GM12875 (cell line): Measurements from ENCODE around the gene AMOTL1.

Experiments
- H3K4me3 ChIP-seq: one replicate; pipeline ENCODE4 v1.5.1; 2011; ENCODE audit warnings: low read depth, low read length, control low read depth
- TF ChIP-seq, protein P1 (sequence below): IDR thresholded peaks from 2 replicates; pipeline ENCODE4 v1.5.1; 2011; ENCODE audit warnings: low read depth, mild to moderate bottlenecking, control low read depth, inconsistent platforms, low read length, moderate library complexity, borderline replicate concordance; ENCODE audit not compliant: insufficient read depth

Gene AMOTL1

DNA sequence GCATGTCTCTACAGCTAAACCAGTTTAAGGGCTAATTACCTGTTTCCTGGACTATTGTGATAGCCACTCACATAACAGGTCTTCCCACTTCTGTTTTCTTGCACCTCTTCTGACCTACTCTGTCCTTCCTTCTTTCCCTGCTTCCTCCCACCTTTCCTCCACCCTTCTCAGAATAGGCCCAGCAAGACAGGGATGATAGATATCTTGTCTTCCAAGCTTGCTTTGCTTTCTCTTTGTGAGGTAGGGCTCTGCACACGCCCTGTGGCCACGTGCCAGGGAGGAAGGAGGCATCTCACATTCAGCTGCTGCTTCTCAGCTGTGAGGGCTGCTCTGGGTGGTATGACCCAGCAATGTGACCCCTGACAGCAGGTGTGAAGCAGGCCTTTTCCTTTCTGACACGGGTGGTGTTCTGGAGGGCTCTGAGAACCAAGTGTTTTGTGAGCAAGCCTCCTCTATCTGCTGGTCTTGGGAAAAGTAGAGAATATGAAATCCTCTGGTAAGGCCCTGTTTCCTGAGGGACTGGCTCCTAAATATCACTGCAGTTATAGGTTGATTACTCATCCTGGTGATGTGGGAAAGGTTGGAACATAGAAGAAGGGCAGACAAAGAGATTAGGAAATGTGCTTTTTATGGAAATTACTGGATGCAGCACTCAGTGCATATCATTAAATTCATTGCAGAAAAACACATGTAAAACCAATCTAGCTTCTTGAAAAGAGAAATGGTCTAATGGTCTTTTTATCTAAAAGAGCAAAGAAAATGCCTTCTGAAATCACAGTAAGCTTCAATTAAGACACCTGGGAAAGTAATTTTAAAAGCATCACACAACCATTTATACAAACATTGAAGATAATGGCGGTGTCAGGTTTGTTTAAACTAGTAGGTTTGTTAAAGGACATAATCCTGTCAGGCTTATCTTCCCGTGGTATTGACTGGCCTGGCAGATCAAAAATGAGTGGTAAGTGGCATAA lies 8.5 kb downstream of the AMOTL1 start:
- no peak overlapping the region for H3K4me3 ChIP-seq
- TF ChIP-seq, protein P1, sequence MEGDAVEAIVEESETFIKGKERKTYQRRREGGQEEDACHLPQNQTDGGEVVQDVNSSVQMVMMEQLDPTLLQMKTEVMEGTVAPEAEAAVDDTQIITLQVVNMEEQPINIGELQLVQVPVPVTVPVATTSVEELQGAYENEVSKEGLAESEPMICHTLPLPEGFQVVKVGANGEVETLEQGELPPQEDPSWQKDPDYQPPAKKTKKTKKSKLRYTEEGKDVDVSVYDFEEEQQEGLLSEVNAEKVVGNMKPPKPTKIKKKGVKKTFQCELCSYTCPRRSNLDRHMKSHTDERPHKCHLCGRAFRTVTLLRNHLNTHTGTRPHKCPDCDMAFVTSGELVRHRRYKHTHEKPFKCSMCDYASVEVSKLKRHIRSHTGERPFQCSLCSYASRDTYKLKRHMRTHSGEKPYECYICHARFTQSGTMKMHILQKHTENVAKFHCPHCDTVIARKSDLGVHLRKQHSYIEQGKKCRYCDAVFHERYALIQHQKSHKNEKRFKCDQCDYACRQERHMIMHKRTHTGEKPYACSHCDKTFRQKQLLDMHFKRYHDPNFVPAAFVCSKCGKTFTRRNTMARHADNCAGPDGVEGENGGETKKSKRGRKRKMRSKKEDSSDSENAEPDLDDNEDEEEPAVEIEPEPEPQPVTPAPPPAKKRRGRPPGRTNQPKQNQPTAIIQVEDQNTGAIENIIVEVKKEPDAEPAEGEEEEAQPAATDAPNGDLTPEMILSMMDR: no peak

DNA sequence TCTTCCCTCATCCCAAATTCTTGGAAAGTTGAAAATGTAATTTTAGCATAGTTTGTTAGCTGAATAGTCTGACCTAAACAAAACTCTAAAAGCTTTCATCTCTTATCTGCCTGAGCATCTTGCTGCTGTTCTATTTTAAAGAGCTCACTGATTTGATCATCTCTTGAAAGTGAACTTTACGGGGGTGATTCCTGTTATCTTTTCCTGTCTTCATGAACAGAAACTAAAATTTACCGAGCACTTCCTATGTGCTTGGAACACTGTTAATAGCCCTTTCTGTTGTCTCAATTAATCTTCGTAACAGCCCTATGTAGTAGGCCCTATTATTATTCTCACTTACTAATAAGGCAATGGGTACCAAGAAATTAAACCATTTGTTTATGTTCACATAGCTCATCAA lies 12.3 kb downstream of the AMOTL1 start:
- H3K4me3 ChIP-seq: no peak overlapping the region
- TF ChIP-seq, protein P1: no peak

DNA sequence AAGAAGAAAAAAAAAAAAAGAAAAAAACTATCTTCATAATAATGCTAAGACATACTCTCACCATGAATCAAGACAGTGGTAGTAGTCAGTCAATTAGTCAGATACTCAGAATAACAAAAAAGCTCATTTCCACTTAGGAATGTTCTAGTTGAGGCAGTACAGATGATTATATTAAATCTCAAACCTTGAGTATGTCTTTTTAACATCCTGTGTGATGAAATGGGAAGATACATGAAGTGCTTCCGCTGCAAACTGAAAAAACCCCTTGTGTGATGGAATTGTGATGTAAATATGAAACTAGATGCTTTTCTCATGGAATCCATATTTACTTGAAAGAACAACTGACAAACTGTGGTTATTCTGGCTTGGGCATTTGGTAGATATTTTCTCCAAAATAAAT lies 13.7 kb downstream of the AMOTL1 start:
- no peak overlapping the region for H3K4me3 ChIP-seq
- TF ChIP-seq, protein P1: no peak

DNA sequence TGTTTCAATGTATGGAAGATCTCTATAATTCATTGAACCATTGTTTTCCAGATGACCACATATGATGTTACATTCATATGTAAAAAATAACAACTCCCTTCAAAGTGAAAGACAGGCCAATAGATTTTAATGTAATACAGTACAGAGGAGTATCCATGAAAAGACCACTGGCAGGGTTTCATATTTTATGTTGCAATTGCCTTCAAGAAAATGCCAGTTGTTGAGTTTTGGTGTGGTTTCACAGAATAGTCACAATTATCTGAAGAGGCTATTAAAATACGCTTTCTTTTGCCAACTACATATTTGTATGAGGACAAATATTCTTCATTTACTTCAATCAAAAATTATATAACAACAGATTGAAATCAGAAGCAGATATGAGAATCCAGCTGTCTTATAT lies 14.3 kb downstream of the AMOTL1 start:
- no peak overlapping the region for H3K4me3 ChIP-seq
- TF ChIP-seq, protein P1: no peak

DNA sequence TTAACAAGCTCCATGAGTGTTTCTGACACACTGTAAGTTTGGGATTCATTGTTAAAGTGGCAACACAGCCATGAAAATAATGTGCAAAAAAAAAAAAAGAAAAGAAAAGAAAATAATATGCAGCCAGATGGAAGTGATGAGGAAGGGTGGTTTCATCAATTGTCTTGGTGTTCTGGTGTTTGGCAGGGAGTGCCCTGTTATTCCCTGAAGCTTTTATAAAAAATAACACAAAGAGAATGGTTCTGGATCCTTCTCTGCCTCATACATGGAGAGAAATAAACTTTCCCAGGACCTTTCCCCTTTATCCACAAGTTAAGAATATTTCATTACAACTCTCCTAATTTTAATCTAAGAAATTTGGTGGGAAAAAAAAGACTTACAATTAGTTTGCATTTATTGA lies 16.7 kb downstream of the AMOTL1 start:
- TF ChIP-seq, protein P1: no peak
- H3K4me3 ChIP-seq: no peak overlapping the region

DNA sequence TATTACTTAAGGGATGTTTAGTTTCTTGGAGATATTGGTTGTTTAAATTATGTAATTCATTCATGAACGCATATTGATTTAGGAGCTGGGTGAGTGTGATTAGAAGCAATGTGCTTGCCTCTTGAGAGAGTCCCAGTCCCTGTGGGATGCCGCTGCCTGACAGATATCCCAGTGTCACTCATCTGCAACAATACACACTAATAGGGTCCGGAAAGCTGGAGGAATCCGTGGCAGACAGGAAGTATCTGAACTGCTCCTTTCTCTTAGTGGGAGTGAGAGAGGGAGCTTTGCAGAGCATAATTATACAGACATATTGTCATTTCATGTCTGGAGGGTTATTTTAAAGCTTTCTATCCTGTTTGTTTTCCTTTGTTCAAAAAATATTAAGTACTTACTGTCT lies 17.4 kb downstream of the AMOTL1 start:
- no peak overlapping the region for H3K4me3 ChIP-seq
- TF ChIP-seq, protein P1: no peak

DNA sequence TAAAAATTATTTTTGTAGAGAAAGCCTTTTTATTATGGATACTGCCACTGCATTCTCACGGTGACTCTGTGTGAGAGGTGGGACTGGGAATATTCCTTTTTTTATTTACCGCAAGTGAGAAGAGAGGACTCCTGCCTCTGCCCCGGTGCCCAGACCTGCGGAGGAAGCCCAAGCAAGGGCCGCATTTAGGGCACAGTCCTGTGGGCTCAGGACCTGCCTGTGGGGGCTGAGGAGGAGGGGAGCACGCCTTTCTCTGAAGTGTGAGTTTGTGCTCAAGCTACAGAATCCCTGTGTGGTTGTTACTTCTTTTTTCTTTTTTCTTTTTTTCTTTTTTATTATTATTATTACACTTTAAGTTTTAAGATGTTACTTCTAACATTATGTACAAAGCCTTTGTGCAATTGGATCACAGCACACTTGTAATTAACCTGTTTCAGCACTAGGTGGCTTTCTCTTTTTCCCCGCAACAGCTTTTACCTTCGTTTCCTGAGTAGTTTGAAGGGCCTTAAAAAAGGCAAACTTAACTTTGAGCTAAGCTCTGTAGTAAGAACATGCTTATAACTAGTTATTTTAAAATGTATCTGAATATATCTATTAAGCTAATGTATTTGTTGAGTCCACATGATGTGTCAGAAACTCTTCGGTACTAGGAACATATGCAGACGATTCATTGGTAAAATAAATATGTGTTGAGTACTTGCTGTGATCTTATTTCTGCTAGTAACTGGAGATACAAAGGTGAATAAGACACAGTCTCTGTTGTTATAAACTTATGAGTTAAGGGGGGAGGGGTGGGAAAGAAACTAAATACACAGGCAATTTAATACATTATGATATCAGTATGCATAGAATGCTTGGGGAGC lies 18.3 kb downstream of the AMOTL1 start:
- TF ChIP-seq, protein P1: peak; percentile 51; the same call in 1 of the 2 replicates
- no peak overlapping the region for H3K4me3 ChIP-seq
